GM18498 (cell line): ENCODE data around the gene PAX9.
"Not testable (repeated sequence)": the region's sequence is repeated elsewhere in the genome, so short reads cannot be mapped to it uniquely, and the experiment has no call there.

Source experiments
- ATAC-seq: cut with Tn5 transposase; IDR thresholded peaks from one replicate; pipeline ENCODE4 v1.9.1; 2021; ENCODE audit warnings: mild to moderate bottlenecking, moderate library complexity; ENCODE audit not compliant: unreplicated experiment

Gene PAX9

GRCh38 chr14:36671149-36671548 lies 9.5 kb downstream of the PAX9 start:
- ATAC-seq, result no peak

GRCh38 chr14:36672095-36672494 lies 10.4 kb downstream of the PAX9 start:
- ATAC-seq, result no peak

- no peak for ATAC-seq
Measured at GRCh38 chr14:36674659-36675058, 13.0 kb downstream of the PAX9 start.

- ATAC-seq, result no peak
Measured at GRCh38 chr14:36675581-36675980, 13.9 kb downstream of the PAX9 start.

- ATAC-seq, result no peak
Measured at GRCh38 chr14:36676236-36676635, 14.6 kb downstream of the PAX9 start.

GRCh38 chr14:36682338-36682737 lies 20.7 kb downstream of the PAX9 start:
- no peak for ATAC-seq

GRCh38 chr14:36683083-36683724 lies 21.5 kb downstream of the PAX9 start:
- ATAC-seq, result no peak

GRCh38 chr14:36684946-36685345 lies 23.3 kb downstream of the PAX9 start:
- ATAC-seq, result no peak

GRCh38 chr14:36690311-36691040 lies 28.8 kb downstream of the PAX9 start:
- no peak for ATAC-seq

- ATAC-seq, result not testable (repeated sequence)
Measured at GRCh38 chr14:36699420-36699819, 37.8 kb downstream of the PAX9 start.

GRCh38 chr14:36700651-36701050 lies 39.0 kb downstream of the PAX9 start:
- no peak for ATAC-seq

GRCh38 chr14:36701132-36701531 lies 39.5 kb downstream of the PAX9 start:
- ATAC-seq, result no peak

- no peak for ATAC-seq
Measured at GRCh38 chr14:36702474-36702873, 40.8 kb downstream of the PAX9 start.

GRCh38 chr14:36707570-36707969 lies 45.9 kb downstream of the PAX9 start:
- ATAC-seq, result no peak

- no peak for ATAC-seq
Measured at GRCh38 chr14:36713960-36714703, 52.5 kb downstream of the PAX9 start.

GRCh38 chr14:36716614-36717184 lies 55.0 kb downstream of the PAX9 start:
- ATAC-seq, result no peak

- no peak for ATAC-seq
Measured at GRCh38 chr14:36717363-36717762, 55.7 kb downstream of the PAX9 start.

GRCh38 chr14:36718216-36718615 lies 56.6 kb downstream of the PAX9 start:
- no peak for ATAC-seq

- no peak for ATAC-seq
Measured at GRCh38 chr14:36719823-36720222, 58.2 kb downstream of the PAX9 start.

GRCh38 chr14:36720657-36721056 lies 59.0 kb downstream of the PAX9 start:
- no peak for ATAC-seq

- ATAC-seq, result no peak
Measured at GRCh38 chr14:36721877-36722276, 60.2 kb downstream of the PAX9 start.

GRCh38 chr14:36723530-36723929 lies 61.9 kb downstream of the PAX9 start:
- ATAC-seq, result no peak
